Right lobe of liver (tissue), 4 donors: Measurements from ENCODE around the gene CCDC9B.

Experiments used
- CTCF ChIP-seq, 4 donors: fragments of 200-600 bp in 3 of 4; fragments of 450-650 bp in 1 of 4; IDR thresholded peaks; one replicate each; pipeline versions ENCODE4 v1.5.1 to v1.8.0; 2016 to 2022; ENCODE audit warnings: antibody characterized with exemption in 4 of 4, mild to moderate bottlenecking in 2 of 4
- POLR2A ChIP-seq: fragments of 450-650 bp; IDR thresholded peaks from one replicate; pipeline ENCODE4 v1.6.1; 2017; ENCODE audit warnings: antibody characterized with exemption, mild to moderate bottlenecking
- donor health status: DM: no; HTN: no; CAD: no.
- donor health status: DM: no; HTN: no; CAD: no.
- donor health status: DM: no; HTN: yes; CAD: no.

- TF ChIP-seq CTCF (IDR thresholded peaks at IDR 0.05) (no peak), POLR2A (no peak)
Measured at GRCh38 chr15:40388941-40389823, 48.4 kb upstream of the CCDC9B start.
